Ascending aorta (tissue), 2 donors: ENCODE measurements around the gene PLA2G4F. TPM values are rescaled to one million over a fixed set of nuclear protein-coding genes. Genes with fewer than 3 reads are reported as not detected.

Experiments
- DNase-seq, 2 donors: peaks; one replicate each; pipeline ENCODE4 v3.0.0-alpha.2; 2019; ENCODE audit warnings: low spot score in 2 of 2
- H3K27ac ChIP-seq, 2 donors: fragments of 200-600 bp; sonication (generic); one replicate each; pipeline ENCODE4 v1.5.1; 2016 to 2017; ENCODE audit warnings: mild to moderate bottlenecking in 1 of 2
- H3K27me3 ChIP-seq: fragments of 200-600 bp; sonication (generic); one replicate; pipeline ENCODE4 v1.5.1; 2017
- H3K36me3 ChIP-seq, 2 donors: fragments of 200-600 bp; sonication (generic); one replicate each; pipeline ENCODE4 v1.5.1; 2016
- H3K4me1 ChIP-seq, 2 donors: fragments of 200-600 bp; sonication (generic); one replicate each; pipeline ENCODE4 v1.5.1; 2016 to 2017; ENCODE audit warnings: mild to moderate bottlenecking in 1 of 2
- H3K4me3 ChIP-seq, 2 donors: fragments of 200-600 bp; sonication (generic); one replicate each; pipeline ENCODE4 v1.5.1; 2016 to 2017; ENCODE audit warnings: mild to moderate bottlenecking in 1 of 2
- H3K9me3 ChIP-seq, 2 donors: fragments of 200-600 bp; sonication (generic); one replicate each; pipeline ENCODE4 v1.5.1; 2016
- intact Hi-C: fragments of 100-400 bp; cut with DNase I; formaldehyde crosslinking; loops from one replicate; pipeline ENCODE4 v1.15.1; 2023
- total RNA-seq: library from RNA; depleted of rRNA; stranded (reverse); fragments of >200 nt; gene quantifications from one replicate; pipeline ENCODE4 v1.1.0, GENCODE V29; 2016
- TF ChIP-seq, protein P1 (sequence below), 3 experiments: fragments of 200-600 bp in 2 of 3; fragments of 450-650 bp in 1 of 3; sonication (generic) in 2 of 3; IDR thresholded peaks; one replicate each; pipeline ENCODE4 v1.5.1; 2016 to 2019; ENCODE audit warnings: antibody characterized with exemption in 3 of 3, mild to moderate bottlenecking in 1 of 3, moderate library complexity in 1 of 3

The PLA2G4F gene
- total RNA-seq, 1 donor from 2014 or later: not detected

DNA sequence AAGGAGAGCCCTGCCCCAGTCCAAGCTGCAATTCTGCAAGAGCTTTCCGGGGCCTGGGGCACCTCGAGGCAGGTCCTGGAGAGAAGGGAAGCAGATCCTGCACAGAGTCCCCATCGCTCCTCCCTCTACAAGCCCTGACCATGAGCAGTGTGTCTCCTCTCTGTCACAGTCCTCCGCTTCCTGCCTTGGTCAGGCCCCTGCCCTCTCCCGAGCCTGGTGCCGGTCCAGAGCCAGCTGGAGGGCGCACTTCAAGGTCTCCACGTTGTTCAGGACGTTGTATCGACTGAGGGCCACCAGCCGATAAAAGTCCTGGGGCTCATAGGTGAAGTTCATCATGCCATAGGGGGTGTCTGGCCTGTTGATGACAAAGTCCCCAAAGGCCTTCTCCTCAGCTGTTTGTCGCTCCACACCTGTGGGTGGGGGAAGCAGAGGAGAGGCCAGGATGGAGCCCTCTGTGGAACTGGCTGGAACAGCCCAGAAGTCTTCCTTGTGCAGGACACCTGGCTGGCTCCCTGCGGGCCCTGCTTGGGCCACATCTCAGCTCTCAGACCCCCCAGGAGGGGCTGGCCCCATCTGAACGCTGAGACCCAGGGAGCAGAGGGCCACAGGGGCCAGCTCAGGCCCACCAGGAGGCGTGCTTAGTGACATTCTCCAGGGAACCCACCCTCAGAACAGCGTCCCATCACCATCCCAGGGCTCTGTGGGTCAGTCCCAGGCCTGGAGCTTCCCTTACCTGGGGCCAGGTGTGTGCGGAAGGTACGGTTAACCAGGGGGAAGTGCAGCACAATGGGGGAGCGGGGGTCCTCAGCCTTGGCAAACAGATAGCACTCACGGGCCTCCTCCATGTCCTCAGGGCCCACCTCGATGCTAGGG, 14.4 kb downstream of the PLA2G4F start:
- Histone ChIP-seq H3K4me1 (no peaks in the 10 kb centered on the region), H3K27me3 (no peaks in the 10 kb centered on the region), H3K27ac (no peak overlapping the region), H3K4me3 (no peak overlapping the region), H3K36me3 (no peaks in the 10 kb centered on the region), H3K9me3 (no peaks in the 10 kb centered on the region)
- intact Hi-C loops: no loop called here
- DNase-seq: no peak
- TF ChIP-seq, protein P1, sequence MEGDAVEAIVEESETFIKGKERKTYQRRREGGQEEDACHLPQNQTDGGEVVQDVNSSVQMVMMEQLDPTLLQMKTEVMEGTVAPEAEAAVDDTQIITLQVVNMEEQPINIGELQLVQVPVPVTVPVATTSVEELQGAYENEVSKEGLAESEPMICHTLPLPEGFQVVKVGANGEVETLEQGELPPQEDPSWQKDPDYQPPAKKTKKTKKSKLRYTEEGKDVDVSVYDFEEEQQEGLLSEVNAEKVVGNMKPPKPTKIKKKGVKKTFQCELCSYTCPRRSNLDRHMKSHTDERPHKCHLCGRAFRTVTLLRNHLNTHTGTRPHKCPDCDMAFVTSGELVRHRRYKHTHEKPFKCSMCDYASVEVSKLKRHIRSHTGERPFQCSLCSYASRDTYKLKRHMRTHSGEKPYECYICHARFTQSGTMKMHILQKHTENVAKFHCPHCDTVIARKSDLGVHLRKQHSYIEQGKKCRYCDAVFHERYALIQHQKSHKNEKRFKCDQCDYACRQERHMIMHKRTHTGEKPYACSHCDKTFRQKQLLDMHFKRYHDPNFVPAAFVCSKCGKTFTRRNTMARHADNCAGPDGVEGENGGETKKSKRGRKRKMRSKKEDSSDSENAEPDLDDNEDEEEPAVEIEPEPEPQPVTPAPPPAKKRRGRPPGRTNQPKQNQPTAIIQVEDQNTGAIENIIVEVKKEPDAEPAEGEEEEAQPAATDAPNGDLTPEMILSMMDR (IDR thresholded peaks at IDR 0.05): no peak

DNA sequence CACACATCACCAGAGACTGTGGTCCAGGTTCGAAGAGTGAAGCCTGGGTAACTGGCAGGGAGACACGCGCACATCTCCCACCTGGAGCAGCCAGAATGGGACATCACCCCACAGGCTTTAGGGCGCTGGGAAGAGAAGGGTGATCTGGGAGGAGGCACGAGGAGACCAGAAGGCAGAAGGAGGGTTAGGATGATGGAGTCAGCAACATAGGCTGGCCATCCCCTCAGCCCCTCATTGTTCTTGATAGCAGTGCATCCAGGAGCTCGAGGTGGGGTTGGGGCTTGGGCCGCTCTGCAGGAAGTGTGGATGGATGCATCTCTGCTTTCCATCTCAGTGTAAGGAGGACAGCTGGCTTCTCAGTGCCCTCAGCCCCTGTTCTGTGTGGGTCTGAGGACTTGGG, 15.2 kb downstream of the PLA2G4F start:
- Histone ChIP-seq H3K9me3 (no peaks in the 10 kb centered on the region), H3K4me3 (no peak overlapping the region), H3K36me3 (no peaks in the 10 kb centered on the region), H3K27me3 (no peaks in the 10 kb centered on the region), H3K27ac (no peak overlapping the region), H3K4me1 (no peaks in the 10 kb centered on the region)
- DNase-seq: no peak
- intact Hi-C loops: no loop called here
- TF ChIP-seq, protein P1 (IDR thresholded peaks at IDR 0.05): no peak

DNA sequence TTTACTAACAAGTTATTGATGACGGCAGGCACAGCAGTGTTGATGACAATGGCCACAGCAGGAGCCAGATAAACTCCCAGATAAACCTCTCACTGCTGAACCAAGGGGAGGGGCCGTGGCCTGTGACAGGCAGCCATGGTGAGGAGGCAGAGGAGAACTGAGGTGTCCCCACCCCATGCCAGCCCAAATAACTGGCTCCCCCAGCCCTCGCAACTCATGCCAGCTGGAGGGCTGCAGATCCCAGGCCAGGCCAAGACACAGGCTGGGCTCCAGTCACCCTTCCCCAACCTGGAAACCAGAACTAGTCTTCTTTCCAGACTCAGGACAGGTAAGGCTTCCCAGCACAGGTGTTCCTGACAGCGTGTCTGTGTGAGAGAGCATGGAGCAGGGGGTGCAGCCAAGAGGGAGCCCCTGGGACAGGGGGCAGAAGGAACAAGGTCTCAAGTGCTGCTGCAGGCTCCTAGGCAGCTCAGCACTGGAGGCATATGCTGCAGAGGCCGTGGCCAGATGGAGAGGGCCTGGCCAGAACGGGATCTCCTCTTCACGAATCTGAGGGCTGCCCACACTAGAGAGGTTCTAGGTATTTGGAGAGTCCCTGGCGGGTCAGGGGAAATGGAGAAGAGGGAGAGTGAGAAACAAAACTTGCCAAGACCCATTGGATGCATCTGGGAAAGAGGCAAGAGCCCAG, 15.9 kb downstream of the PLA2G4F start:
- Histone ChIP-seq H3K4me1 (no peaks in the 10 kb centered on the region), H3K27ac (no peak overlapping the region), H3K4me3 (no peak overlapping the region), H3K9me3 (no peaks in the 10 kb centered on the region), H3K36me3 (no peaks in the 10 kb centered on the region), H3K27me3 (no peaks in the 10 kb centered on the region)
- intact Hi-C loops: no loop called here
- TF ChIP-seq, protein P1 (IDR thresholded peaks at IDR 0.05): no peak
- no peak for DNase-seq

DNA sequence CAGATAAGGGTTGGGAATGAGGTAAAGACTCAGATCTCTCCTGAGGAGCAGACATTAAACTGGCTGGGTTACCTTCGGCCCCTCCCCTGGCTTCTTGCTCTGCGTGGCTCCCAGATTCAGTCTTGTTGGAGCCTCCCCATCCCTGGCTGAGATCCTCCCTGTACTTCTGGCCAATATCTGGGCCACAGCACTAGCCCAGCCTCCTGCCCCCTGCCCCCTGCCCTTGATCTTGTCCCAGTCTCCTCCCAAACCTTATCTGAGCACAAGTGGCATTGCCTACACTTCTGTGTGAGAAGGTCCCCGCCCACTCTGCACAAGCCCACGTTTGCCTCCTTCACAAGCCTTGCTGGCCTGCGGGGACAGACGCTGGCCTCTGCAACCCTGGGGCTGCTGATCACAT, 16.8 kb downstream of the PLA2G4F start:
- Histone ChIP-seq H3K27ac (no peak overlapping the region), H3K4me3 (no peak overlapping the region), H3K36me3 (no peaks in the 10 kb centered on the region), H3K27me3 (no peaks in the 10 kb centered on the region), H3K4me1 (no peaks in the 10 kb centered on the region), H3K9me3 (no peaks in the 10 kb centered on the region)
- intact Hi-C loops: no loop called here
- TF ChIP-seq, protein P1 (IDR thresholded peaks at IDR 0.05): no peak
- peak in 1 of 2 donors; percentile 31 for DNase-seq

DNA sequence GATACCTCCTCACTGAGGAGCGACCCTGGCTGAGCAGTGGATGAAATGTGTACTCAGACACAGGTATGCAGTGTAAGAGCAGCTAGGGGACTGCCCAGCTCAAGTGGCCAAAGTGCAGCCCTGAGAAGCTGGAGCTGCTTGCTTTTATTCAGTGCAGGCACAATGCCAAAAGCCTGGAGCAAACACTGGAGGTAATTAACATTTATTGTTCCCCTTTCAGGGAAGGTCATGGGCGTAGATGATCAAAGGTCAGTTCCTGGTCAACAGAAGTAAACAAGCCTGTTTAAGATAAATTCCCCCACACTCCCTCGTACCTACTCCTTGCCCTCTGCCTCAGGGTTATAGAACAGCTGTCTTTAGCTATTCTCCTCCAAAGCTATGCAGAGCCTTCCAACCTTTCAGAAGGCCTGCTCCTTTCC, 17.5 kb downstream of the PLA2G4F start:
- Histone ChIP-seq H3K4me3 (no peak overlapping the region), H3K27me3 (no peaks in the 10 kb centered on the region), H3K9me3 (no peaks in the 10 kb centered on the region), H3K36me3 (no peaks in the 10 kb centered on the region), H3K27ac (no peak overlapping the region), H3K4me1 (no peaks in the 10 kb centered on the region)
- TF ChIP-seq, protein P1 (IDR thresholded peaks at IDR 0.05): no peak
- peak in 1 of 2 donors; percentile 24 for DNase-seq
- intact Hi-C loops: no loop called here
